NB4 (cell line): ENCODE results near the gene DPEP2.

Experiments
- CTCF ChIP-seq: IDR thresholded peaks from one replicate; pipeline ENCODE4 v1.5.1; 2012; ENCODE audit warnings: low read depth, low read length
- POLR2A ChIP-seq: IDR thresholded peaks from 2 replicates; pipeline ENCODE4 v1.6.1; 2011; ENCODE audit warnings: mild to moderate bottlenecking; ENCODE audit not compliant: insufficient read length; ENCODE audit errors: extremely low read depth

GRCh38 chr16:68046106-68046505 is 46.8 kb upstream of the DPEP2 start:
- no peak for TF ChIP-seq CTCF
- TF ChIP-seq POLR2A = no peak
